ENCODE results near the gene RUNX1. TPM values are rescaled to one million over a fixed set of nuclear protein-coding genes. Genes with fewer than 3 reads are reported as not detected.

RUNX1 gene
- total and polyA plus RNA-seq, 2 donors (not counting 3 experiments of a cell fraction or from before 2014, with no cell fraction given), result 4.6 to 17.9 TPM

DNA sequence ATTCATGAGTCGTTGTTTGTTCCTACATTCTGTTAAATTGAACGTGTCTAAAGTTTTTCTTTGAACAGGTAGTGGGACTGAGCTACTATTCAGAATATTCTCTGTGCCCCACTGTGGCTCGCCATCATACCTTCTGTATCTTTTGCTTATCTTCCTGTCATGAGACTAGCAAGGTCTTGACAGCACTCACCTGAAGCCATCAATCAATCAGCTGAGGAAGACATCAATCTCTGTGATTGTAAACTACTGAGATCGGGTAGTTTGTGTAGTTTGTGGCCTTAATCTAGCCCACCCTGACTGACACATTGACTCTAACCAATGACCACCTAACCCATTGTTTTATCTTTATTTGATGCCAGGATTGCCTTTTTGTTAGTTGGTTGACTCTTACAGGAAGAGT, 17.7 kb upstream of the RUNX1 start:
- H3K27me3 ChIP-seq (ENCODE audit: control insufficient read depth in 2 of 2, insufficient read depth in 2 of 2, low read length in 2 of 2), result peaks cover 1 to 17% of the 10 kb centered on the region in 2 experiments
- no peak overlapping the region for H3K4me2 ChIP-seq (ENCODE audit: insufficient read depth, low read length)
- no peak overlapping the region for H3K9ac ChIP-seq (replicated peaks; ENCODE audit: extremely low read depth, insufficient read depth, low read length)
- ChIA-PET CTCF (interaction anchor here (0.6 to 1.6 kb wide), 2 partner anchors 9 to 35 kb away, joined by 3 to 4 read pairs; no protein-coding TSS in a partner anchor), POLR2A (no interaction called here)
- BruUV-seq (replicated peaks), result no TSS peak
- dilution Hi-C loops (cut with MboI; ENCODE audit: extremely low pct_ligation_motif_present, low sequenced_read_pairs), result no loop called here
- H3K9me1 ChIP-seq (replicated peaks; ENCODE audit: control insufficient read depth, extremely low read depth, insufficient read depth, low read length), result no peaks in the 10 kb centered on the region
- H3K4me3 ChIP-seq (replicated peaks in 1 of 3; ENCODE audit: insufficient read depth in 1 of 3, low read depth in 1 of 3, low read length in 3 of 3), result no peak overlapping the region
- no peak overlapping the region for H2AFZ ChIP-seq (ENCODE audit: low read depth, low read length)
- no peaks in the 10 kb centered on the region for H3K36me3 ChIP-seq (ENCODE audit: control insufficient read depth in 2 of 2, extremely low read depth in 1 of 2, insufficient read depth in 2 of 2, low read length in 2 of 2)
- no peak for DNase-seq (ENCODE audit: low read depth, low spot score)
- no peak for TF ChIP-seq GATA2 (IDR thresholded peaks at IDR 0.05; ENCODE audit: insufficient read depth, insufficient read length, low read depth, low read length)
- H3K9me3 ChIP-seq (replicated peaks; ENCODE audit: control insufficient read depth, insufficient read depth, low read length), result no peaks in the 10 kb centered on the region
- H3K4me1 ChIP-seq (ENCODE audit: control insufficient read depth, extremely low read depth, insufficient read depth, low read length), result no peaks in the 10 kb centered on the region
- FAIRE-seq, result no peak
- intact Hi-C loops (cut with micrococcal nuclease), result no loop called here
- H4K20me1 ChIP-seq (replicated peaks; ENCODE audit: control insufficient read depth, extremely low read depth, insufficient read depth, low read length), result no peaks in the 10 kb centered on the region
- no peak overlapping the region for H3K27ac ChIP-seq (ENCODE audit: insufficient read depth, low read depth, low read length)
- H3K79me2 ChIP-seq (ENCODE audit: control insufficient read depth, insufficient read depth, low read length), result no peaks in the 10 kb centered on the region

DNA sequence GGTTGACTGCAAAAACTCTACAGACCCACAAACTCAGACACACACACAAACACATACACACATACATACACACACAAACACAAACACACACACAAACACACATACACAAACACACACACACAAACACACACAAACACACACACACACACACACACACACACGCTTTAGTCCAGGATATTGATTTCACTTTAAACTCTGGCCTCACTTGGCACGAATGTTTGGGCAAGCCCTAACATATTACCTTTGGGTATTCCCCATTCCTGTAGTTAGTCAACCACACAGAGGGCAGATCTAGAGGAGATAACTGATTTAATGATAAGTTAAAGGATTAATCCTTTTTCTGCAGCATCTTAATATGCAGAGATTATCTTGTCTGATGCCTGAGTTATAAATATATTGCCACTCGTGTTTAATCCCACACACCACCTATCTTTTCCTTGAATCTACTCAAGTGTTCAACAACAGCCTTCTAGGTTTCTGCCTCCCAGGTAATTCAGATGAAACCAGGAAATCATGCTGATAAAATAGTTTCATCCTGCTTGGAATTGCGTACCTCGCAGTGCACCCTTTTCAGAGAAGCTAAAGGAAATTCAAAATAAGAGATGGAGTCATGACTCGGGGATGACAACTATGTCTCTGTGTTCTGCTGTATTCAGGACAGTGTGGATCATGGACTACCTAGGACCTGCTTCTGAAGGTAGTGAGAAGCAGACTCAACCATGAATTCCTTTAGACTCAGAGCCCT, 14.5 kb upstream of the RUNX1 start:
- DNase-seq (ENCODE audit: low read depth, low spot score) (no peak), FAIRE-seq (no peak)
- Histone ChIP-seq H3K9me3 (replicated peaks; ENCODE audit: control insufficient read depth, insufficient read depth, low read length) (no peaks in the 10 kb centered on the region), H3K36me3 (ENCODE audit: control insufficient read depth in 2 of 2, extremely low read depth in 1 of 2, insufficient read depth in 2 of 2, low read length in 2 of 2) (no peaks in the 10 kb centered on the region), H3K4me1 (ENCODE audit: control insufficient read depth, extremely low read depth, insufficient read depth, low read length) (no peaks in the 10 kb centered on the region), H4K20me1 (replicated peaks; ENCODE audit: control insufficient read depth, extremely low read depth, insufficient read depth, low read length) (no peaks in the 10 kb centered on the region), H3K4me3 (replicated peaks in 1 of 3; ENCODE audit: insufficient read depth in 1 of 3, low read depth in 1 of 3, low read length in 3 of 3) (no peak overlapping the region), H3K4me2 (ENCODE audit: insufficient read depth, low read length) (no peak overlapping the region), H3K9ac (replicated peaks; ENCODE audit: extremely low read depth, insufficient read depth, low read length) (no peak overlapping the region), H2AFZ (ENCODE audit: low read depth, low read length) (no peak overlapping the region), H3K27ac (ENCODE audit: insufficient read depth, low read depth, low read length) (no peak overlapping the region), H3K9me1 (replicated peaks; ENCODE audit: control insufficient read depth, extremely low read depth, insufficient read depth, low read length) (no peaks in the 10 kb centered on the region), H3K79me2 (ENCODE audit: control insufficient read depth, insufficient read depth, low read length) (no peaks in the 10 kb centered on the region), H3K27me3 (ENCODE audit: control insufficient read depth in 2 of 2, insufficient read depth in 2 of 2, low read length in 2 of 2) (peaks cover 13 to 26% of the 10 kb centered on the region in 2 experiments)
- POLR2A ChIA-PET, result no interaction called here
- intact Hi-C loops (cut with micrococcal nuclease) (no loop called here), dilution Hi-C loops (cut with MboI; ENCODE audit: extremely low pct_ligation_motif_present, low sequenced_read_pairs) (no loop called here)
- CTCF ChIA-PET, result no interaction called here
- TF ChIP-seq MYC (IDR thresholded peaks at IDR 0.05; ENCODE audit: low read depth, low read length), result no peak
- no TSS peak for BruUV-seq (replicated peaks)

All from endothelial cell of umbilical vein (primary cell).